Stimulated activated CD8-positive, alpha-beta memory T cell treated with anti-CD3 and anti-CD28 coated beads, Interleukin-15, amount 100 ng/mL, for 24 hours (primary cell): ENCODE results near the gene RAE1.

Experiments used
- DNase-seq: peaks from one replicate; pipeline ENCODE4 v3.0.0-alpha.2; 2020; ENCODE audit warnings: low read depth

Gene RAE1

DNA sequence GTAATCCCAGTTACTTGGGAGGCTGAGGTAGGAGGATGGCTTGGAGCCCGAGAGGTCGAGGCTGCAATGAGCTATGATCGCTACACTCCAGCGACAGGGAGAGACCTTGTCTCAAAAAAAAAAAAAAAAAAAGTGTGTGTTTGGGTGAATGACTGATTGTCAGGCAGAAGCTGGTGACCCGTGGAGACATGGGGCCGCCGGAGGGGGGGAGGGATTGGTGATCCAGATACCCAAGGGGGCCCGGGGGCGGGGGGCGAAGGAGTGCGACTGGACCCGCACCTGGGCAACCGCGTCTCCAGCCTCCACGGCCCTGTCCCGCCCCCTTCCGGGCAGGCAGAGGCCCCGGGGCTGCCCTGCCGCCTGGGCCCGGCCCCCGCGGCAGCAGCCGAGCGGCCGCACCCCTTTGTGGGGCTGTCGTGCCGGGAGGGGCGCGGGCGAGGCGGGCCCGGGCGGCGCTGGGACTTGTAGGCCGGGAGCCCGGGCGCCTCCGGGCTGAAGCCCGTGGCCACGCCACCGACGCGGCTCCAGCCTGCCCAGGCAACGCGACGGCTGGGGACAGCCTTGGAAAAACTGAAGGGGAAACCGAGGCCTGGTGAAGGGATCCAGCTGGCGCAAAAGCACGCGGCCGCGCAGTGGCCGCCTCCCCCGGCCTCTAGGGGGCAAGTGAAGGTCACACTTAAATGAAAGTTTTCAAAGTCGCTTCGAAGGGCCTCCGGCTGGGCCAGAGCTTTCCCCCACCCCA is 38.1 kb downstream of the RAE1 start:
- DNase-seq, result no peak

DNA sequence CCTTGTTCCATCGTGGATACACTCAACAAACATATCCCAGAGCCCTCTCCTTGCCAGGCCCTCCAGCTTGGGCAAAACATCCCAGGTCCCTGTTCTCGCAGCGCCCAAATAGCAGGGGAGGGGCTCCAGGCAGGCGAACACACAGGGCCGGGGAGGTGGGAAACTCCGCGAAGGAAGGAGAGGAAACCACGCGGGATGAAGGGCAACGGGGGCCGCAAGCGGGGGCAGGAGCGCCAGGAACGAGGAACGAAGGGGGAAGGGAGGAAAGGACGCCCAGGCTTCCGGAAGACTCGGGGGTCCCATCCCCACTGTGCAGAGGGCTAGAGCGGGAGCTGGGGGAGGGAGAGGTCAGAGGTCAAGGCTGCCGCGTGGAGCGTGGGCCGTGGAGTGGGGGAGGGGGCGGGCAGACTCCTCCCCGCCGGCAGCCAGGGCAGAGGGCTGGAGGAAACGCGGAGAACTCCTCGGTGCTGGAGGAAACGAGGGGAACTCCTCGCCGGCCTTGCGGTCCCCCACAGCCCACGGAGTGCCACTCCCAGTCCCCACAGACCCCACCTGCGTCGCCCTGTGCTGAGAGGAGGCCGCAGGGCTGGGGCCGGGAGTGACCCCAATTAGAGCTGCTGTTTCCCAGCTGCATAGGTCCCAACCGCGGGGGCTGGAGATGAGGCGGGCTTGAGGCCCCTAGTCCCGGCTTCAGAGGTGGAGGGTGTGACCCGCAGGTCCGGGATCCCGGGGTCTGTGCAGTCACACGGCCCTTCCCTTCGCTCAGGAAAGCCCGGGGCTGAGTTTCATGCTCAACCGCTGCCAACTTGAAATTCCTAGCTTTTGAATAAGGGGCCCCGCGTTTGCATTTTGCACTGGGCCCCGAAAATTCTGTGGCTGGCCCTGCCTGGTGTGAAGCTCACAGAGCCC is 38.9 kb downstream of the RAE1 start:
- DNase-seq, result peak; percentile 52

DNA sequence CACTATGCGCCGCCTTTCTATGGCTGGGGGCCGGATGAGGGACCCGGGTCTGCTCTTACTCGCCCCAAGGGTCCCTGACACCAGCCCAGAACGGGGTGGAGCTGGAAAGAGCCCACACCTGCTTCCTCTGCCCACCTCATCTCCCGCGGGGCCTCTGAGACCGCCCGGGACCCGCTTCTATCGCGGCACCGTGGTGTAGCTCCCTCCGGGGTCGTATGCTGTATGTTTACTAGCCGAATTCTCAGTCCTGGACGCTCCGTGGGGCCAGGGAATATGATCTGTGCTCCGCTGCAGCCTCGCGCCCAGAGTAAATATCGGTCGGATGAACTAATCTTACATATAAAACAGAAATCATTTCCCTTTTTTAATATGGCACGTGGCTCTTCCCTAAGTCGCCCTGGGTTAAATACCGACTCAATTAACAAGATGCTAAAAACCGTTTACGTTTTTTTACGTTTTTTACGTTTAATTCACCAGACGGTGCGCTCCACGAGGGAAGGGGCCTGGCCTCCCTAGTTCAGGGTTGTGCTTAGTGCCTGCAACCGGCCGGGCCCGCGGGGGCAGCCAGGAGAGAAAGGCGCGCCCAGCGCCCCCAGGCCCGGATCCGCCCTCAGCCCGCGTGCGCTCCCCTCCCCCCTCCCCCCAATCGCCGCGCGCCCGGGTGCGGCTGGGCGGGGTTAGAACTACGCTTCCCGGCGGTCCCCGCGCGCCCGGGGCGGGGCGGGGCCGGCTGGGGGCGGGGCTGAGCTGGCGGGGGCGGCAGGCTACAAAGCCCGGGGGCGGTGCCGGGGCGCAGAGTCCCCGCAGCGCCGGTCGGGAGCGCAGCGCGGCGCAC is 39.8 kb downstream of the RAE1 start, which contains the start of gene RBM38:
Gene RBM38, plus strand, starts transcription at position 793 of the 835 bp plus-strand sequence. CDS start 186 bp downstream, outside the sequence.
- peak; percentile 73 for DNase-seq

DNA sequence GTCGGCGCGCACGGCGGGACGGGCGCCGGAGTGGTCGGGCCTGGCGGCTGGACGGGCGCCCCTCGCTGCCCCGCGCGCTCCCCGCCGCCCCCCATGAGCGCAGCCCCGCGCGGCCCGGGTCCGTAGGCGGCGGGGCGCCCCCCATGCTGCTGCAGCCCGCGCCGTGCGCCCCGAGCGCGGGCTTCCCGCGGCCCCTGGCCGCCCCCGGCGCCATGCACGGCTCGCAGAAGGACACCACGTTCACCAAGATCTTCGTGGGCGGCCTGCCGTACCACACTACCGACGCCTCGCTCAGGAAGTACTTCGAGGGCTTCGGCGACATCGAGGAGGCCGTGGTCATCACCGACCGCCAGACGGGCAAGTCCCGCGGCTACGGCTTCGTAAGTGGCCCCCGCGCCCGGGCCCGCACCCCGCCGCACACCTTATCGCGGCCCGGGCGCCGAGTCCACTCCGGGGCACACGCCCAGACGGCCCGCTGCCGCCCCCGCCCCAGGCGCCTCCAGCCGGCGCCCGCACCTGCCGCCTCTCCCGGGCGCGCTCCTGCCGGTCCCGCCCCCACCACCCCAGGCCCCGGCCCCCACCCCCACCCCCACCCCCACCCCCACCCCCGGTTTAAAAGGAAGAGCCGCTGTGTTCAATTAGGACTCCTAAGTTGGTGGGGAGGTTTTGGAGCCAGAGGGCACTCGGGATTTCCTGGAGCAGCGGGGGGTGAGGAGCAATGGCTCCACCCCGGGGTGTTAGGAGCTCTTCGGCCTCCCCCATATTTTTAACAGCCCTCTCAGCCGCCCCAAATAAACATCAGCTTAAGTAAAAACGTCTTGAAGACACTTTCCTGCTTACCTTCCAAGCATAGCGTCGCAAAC is 40.6 kb downstream of the RAE1 start:
- no peak for DNase-seq

DNA sequence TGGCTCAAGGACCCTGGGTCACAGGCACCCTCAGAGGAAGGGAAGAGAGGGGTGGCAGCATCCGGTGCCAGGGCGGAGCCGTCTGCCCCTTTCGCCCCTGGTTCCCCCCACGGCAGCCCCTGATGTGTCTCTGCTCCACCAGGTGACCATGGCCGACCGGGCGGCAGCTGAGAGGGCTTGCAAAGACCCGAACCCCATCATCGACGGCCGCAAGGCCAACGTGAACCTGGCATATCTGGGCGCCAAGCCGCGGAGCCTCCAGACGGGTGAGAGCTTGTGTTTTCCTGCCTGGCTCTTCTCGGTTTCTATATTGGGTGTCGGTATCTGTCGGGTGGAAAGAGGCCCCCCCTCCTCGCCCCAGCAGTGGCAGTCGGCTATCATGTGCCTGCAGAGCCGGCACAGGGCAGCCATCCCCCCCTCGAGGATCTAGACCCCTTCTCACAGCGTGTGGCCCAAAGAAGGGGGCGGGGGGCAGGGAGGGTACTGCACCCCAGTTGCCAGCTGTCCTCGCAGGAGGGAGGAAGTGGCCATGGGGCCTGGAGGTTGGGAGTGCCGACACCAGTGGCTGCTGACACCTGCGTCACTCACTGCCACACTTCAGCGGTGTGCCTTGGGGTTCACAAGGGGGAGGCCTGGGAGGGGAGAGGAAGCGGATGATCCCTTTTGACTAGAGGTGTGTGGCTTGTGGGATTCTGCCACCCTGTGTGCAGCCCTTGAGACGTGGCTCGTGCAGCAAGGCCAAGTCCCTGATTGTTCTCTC is 41.6 kb downstream of the RAE1 start:
- peak; percentile 39 for DNase-seq

GRCh38 chr20:57393321-57394120 is 42.5 kb downstream of the RAE1 start:
- no peak for DNase-seq

GRCh38 chr20:57394121-57395082 is 43.3 kb downstream of the RAE1 start:
- no peak for DNase-seq

- DNase-seq, result no peak
Measured at GRCh38 chr20:57395111-57395966, 44.3 kb downstream of the RAE1 start.

DNA sequence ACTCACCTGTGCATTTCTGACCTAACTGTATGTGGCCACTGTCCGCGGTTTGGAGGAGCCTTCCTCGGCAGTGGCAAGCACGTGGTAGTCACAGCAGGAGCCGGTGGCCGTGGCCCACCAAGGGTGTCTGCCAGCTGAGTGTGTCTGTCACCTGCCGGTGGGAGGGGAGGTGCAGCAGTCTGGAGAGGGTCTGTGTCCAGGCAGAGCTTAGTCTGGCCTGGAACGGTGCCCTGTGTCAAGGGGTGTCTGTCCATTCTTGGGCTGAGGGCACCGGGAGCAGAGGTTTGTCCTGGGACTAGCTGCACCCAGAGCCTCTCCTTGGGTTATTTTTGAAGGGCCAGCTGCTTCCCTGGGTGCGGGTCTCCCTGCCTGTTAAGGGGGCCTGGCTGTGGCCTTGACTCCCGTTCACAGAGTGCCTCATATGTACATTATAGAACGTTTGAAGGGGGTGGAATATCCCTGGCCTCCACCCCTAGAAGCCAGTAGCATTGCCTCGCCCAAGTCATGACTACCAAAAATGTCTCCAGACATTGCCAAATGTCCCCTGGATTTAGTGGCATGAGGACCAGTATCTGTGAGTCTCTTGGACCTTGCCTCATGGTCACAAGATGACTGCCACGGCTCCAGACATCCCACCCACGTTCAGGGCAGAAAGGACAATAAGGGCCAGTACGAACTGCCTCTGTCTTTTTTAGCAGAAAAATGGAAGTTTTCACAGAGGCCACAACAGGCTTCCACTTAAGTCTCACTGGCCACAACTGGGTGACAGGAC is 45.3 kb downstream of the RAE1 start:
- no peak for DNase-seq

GRCh38 chr20:57396984-57397692 is 46.1 kb downstream of the RAE1 start:
- DNase-seq, result no peak

DNA sequence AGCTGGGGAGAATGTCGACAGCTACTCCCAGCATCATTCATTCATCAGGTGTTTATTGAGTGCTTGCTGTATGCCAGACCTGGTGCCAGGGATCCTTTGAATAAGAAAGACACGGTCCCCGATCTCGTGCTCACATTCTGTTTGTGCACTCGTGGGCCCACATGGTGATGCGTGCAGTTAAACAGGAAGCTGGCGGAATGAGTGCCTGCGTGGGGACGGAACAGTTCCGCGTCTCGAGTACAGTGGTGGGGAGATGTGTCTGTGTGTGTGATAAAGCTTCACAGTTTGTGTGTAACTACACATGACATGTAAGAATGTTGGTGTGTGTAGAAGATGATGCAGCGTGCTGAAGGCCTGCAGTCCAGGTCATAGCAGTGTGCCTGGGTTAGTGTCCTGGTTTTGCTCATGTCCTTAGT is 46.6 kb downstream of the RAE1 start:
- no peak for DNase-seq

DNA sequence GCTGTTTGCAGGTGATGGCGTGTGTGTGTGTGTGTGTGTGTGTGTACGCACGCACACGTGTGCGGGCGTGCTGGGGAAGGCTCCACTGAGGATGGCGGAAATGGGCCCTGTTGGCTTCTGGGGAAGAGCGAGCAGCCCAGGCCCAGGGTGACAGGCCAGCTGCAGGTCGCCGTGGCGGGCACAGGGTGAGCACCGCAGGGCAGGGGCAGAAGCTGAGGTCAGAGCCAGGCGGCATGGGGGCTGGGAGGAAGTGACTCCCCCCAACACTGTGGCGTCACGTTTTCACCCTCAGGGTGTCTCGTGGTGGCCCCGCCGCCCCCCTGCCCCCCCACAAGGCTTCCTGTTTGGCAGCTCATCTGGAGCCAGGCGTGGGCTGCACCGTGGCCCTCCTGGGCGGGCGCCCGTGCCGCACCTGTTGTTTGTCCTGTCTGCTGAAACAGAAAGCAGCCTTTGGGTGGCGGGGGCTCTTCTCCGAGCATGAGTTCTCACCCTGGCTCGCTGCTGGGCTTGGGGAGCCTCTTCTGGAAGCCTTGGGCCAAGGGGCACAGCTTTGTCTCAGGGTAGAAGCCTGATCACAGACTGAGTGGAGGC is 47.3 kb downstream of the RAE1 start:
- peak; percentile 58 for DNase-seq

DNA sequence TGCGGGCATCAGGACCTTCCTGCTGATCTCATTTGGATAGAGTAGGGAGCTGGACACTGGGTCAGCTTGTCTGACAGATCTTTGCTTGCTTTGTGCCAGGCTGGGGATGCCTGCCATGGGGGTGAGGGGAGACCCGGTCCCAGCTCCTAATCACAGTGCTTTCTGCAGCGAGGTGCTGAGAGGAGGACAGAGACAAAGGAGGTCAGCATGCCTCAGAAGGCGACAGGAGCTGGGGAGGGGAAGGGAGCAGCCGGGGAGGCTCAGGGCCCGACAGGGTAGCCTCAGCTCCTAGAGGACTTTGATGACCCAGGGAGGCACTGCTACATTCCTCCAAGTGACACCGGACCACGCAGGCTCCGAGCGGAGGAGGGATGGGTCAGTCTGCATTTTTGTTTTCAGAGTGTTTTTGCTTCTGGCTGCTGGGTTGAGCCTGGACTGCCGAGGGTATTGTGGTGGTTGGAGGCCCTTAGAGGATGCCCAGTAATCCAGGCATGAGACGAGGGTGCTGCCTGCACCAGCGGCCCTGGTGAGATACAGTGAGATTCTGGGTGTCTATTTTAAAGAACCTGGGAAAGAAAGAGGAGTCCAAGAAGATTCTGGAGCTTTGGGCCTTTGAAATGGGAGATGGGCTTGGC is 48.0 kb downstream of the RAE1 start:
- DNase-seq, result no peak

- DNase-seq, result no peak
Measured at GRCh38 chr20:57399587-57400155, 48.6 kb downstream of the RAE1 start.

- DNase-seq, result no peak
Measured at GRCh38 chr20:57400231-57400701, 49.2 kb downstream of the RAE1 start.
